Myocyte (in vitro differentiated cells): Measurements from ENCODE around the gene ILKAP. TPM values are rescaled to one million over a fixed set of nuclear protein-coding genes. Genes with fewer than 3 reads are reported as not detected.
"Not testable (repeated sequence)": the region's sequence is repeated elsewhere in the genome, so short reads cannot be mapped to it uniquely, and the experiment has no call there.

Experiments used
- DNase-seq: peaks from one replicate; pipeline ENCODE4 v3.0.0-alpha.2; 2012; ENCODE audit warnings: low read depth
- total RNA-seq: library from RNA; depleted of rRNA; stranded (reverse); fragments of >200 nt; gene quantifications from 2 replicates; pipeline ENCODE4 v1.2.3, GENCODE V29; 2014

The ILKAP gene
- total RNA-seq, 1 donor from 2014 or later: 15.6 TPM

GRCh38 chr2:238202326-238203093, 985 bp downstream of the ILKAP start:
- DNase-seq: peak; percentile 59

DNA sequence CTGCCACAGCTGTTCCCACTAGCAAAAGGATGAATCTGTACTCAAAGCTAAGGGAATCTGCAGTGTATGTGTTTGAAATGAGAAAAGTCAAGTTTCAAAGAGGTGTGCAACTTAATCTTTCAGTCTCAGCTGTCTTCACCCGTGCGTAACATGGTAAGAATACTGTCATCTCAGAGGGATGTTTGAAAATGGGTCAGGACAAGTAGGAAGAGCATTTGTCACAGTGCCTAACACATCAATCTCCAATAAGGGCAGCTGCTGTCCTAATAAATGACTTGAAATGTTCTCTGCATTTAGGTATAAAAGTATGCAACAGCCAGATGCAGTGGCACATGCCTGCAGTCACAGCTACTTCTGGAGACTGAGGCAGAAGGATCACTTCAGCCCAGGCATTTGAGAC, 13.1 kb downstream of the ILKAP start:
- no peak for DNase-seq

GRCh38 chr2:238187618-238188548, 15.6 kb downstream of the ILKAP start:
- DNase-seq: no peak

- no peak for DNase-seq
Observed at GRCh38 chr2:238183821-238184220, 19.7 kb downstream of the ILKAP start.

GRCh38 chr2:238182362-238182761, 21.1 kb downstream of the ILKAP start:
- DNase-seq: no peak

DNA sequence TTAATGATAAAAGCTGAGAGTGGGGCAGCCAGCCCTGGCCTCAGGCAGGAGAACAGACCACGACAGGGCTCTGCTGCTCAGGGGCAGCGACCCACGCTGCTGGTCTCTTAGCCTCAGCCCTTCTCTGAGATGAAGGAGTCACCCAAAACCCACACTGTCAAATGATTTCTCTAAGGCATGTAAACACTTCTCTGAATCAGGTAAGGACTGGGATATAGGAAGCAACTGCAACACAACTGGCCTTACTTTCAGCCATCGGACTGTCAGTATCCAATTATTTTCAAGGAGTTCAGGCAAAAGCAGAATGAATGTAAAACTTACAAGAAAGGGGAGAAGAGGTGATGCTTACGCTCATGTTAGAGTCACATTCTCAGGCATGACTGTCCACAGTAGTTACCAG, 22.9 kb downstream of the ILKAP start:
- DNase-seq: no peak

GRCh38 chr2:238176613-238177012, 26.9 kb downstream of the ILKAP start:
- no peak for DNase-seq

GRCh38 chr2:238174701-238175100, 28.8 kb downstream of the ILKAP start:
- DNase-seq: no peak

- no peak for DNase-seq
Observed at GRCh38 chr2:238174291-238174690, 29.2 kb downstream of the ILKAP start.

GRCh38 chr2:238173692-238174091, 29.8 kb downstream of the ILKAP start:
- no peak for DNase-seq

GRCh38 chr2:238172439-238172838, 31.1 kb downstream of the ILKAP start:
- DNase-seq: no peak

DNA sequence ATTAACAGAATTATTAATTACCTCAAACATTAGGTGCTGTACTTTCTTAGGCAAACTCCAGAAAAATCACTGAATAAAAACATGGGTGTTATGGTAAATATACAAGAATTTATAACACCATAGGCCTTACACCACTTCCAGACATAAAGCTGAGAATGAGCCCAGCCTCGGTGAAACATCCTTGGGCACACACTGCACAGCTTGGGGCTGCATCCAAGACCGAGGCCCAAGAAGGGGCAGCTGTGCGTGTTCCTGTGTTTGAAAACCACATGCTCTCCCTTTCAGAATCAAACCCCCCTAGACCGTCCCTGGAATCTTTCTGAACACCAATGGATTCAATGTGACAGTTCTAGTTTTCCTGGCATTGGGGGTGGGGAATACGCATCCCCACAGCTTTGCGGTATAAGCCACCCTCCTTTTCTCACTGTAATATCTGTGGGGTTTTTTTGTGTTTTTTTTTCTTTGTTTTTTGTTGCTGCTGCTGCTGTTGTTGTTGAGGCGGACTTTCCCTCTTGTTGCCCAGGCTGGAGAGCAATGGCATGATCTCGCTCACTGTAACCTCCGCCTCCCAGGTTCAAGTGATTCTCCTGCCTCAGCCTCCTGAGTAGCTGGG, 31.8 kb downstream of the ILKAP start:
- DNase-seq: no peak

DNA sequence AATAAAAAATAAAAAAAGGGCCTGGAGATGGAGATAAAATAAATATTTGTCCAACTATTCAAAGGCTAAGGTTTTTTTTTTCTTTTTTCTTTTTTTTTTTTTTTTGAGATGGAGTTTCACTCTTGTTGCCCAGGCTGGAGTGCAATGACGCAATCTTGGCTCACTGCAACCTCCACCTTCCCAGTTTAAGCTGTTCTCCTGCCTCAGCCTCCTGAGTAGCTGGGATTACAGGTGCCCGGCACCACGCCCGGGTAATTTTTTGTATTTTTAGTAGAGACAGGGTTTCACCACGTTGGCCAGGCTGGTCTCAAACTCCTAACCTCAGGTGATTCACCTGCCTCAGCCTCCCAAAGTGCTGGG, 32.4 kb downstream of the ILKAP start:
- not testable (repeated sequence) for DNase-seq

DNA sequence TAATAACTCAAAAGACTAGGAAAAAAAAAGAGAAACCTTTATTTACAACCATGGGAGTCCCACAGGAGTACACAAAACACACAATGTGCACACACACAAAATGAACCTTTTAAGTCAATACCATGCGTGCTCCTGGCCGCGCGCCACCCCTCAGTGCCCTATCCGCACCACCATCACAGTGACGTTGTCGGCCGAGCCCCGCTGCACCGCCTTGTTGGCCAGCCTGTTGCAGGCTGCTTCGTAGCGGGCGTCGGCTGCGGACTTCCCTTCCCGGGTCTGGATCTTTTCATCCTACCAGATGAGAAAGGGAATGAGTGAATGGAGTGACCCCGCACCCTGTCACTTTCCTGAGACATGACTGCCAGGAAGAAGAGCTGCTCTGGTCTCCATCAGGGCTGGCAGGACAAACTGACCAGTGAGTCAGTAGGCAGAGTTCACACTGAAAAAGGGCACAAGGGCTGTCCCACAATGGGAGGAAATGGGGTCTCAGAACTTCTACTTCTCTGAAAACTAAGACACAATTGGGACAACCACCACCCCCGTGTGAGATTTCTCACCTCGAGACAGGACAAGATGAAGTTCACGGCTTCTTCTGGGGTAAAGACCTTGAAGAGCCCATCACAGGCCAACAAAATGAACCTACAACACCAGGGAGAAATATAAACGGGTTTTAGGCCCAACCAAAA, 33.0 kb downstream of the ILKAP start:
- DNase-seq: no peak

DNA sequence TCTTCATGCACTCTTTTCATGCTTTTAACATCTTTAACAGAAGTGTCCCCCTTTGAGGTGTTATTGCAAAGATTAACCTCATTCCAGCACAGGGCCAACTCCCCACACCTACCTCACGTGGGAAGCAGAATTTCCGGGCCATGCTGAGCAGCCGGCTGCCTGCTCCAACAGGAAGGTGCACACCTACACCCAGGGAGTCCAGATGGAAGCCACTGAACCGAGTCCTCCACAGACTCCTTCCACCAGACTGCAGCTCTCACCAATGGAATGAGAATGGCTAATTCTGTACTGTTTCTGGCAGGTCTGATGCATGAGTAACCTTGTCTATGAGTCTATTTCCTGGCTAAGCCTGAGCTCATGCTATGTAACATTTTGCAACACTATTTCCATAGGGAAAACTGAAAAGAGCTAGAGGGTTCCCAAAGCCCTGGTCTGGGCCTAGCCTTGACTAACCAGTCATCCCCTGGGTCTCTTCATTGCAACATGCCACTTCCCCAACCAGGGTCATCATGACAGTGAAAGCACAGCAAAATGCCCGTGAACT, 33.7 kb downstream of the ILKAP start:
- no peak for DNase-seq

DNA sequence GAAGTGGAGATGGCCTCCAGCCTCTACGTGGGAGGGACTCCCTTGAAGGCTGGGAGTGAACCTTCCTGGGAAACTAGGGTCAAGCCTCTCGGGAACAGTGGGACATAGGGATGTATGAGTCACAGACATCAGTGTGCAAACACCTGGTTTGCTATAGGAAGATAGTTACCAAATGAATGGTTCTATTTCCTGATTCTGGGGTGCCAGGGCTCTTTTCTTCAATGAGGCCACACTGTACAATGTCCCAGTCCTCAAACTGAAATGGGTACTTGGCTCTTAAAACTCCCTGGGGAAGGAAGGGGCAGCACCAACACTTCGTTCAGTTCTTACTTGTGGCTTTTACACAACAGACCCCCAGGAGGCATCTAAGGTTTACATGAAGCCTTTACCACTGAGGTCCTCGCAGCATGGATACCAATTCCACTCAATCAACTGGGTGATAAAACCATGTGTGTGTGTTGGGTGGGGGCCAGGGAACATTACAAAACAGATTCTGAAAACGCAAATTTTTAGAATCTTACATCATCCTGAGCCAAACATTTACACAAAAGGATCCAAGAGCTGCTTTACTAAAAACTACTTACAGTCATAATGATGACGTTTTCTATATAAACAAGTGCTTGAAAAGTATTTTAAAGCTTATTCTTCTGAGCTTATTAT, 34.3 kb downstream of the ILKAP start:
- DNase-seq: peak; percentile 45

DNA sequence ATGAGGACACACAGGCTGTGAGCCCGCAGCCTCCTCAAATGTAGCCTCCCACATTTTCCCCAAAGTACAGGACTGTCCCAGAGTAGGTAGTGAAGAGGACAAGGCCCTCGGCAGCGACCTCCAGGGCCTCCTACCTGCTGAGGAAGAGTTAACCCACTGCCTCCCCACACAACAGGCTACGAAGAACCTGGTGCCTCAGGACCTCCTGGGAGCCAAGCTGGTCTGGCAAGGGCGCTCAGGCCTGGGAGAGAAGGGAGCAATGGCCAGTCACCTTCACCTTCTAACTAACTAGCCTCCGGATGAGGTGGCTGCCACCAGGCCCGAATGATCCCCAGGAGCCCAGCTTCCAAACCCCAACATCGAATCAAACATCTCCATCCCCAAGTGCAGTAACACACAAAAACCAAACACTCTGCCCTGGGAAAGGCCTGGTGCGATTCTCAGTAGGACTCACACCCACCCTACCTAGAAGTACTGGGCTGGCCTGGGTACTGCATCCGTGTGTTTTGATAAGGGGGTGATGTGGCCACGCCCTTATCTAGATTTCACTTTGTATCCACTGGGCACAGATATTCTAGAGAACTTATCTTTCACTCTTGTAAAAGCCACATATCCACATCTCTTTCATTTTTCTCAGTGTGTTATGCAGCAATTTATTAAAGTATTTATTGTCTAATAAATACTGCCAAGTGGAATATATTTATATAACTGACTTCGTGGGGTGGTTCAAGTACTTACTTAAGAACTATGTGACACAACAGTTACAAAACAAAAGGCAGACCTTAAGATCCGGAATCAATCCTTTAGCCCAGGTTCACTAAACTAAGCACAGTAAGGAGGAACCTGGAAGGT, 35.1 kb downstream of the ILKAP start:
- DNase-seq: no peak

GRCh38 chr2:238167761-238168160, 35.7 kb downstream of the ILKAP start:
- no peak for DNase-seq

DNA sequence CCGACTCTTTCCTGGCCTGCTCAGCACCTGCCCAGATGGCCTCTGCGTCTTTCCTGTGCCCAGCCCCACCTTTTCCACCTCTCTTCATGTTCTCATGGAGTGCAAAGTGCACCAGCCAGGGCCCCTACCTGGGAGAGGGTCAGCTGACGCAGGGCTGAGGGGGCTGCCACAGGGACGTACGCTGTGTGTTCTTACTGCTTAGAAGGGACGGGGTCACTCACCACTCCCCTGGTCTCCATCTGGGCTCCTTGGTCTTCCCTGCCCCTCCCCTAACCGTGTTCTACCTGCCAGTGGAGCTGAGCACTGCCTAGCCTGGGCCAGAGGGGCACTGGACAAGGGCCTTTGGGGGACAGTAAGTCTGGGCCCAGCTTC, 36.2 kb downstream of the ILKAP start:
- DNase-seq: no peak
